Fibroblast of pulmonary artery (primary cell): ENCODE results near the gene ACYP2.
"Not testable (repeated sequence)": the region's sequence is repeated elsewhere in the genome, so short reads cannot be mapped to it uniquely, and the experiment has no call there.

Source experiments
- DNase-seq: peaks from one replicate; pipeline ENCODE4 v3.0.0-alpha.2; 2010; ENCODE audit warnings: low read depth
- H3K4me3 ChIP-seq: replicated peaks from 2 replicates; pipeline ENCODE4 v1.5.1; 2011; ENCODE audit warnings: low read depth, mild to moderate bottlenecking, control low read depth, low read length, moderate library complexity
- CTCF ChIP-seq: IDR thresholded peaks from 2 replicates; pipeline ENCODE4 v1.5.1; 2011; ENCODE audit warnings: mild to moderate bottlenecking, control low read depth, low read length, inconsistent platforms; ENCODE audit errors: missing control alignments

The ACYP2 gene

GRCh38 chr2:54115284-54116137 lies at the start of gene ACYP2:
Gene ACYP2, plus strand, starts transcription at chr2:54115615.
- peak within 1 kb of the TSS; percentile 80 for H3K4me3 ChIP-seq
- peak; percentile 27 for TF ChIP-seq CTCF
- peak; percentile 98 for DNase-seq

GRCh38 chr2:54065891-54066290 lies 49.5 kb upstream of the ACYP2 start:
- DNase-seq: no peak
- TF ChIP-seq CTCF: no peak
- H3K4me3 ChIP-seq: no peak overlapping the region

- DNase-seq: no peak
- no peak overlapping the region for H3K4me3 ChIP-seq
- TF ChIP-seq CTCF: no peak
Measured at GRCh38 chr2:54067851-54068375, 47.5 kb upstream of the ACYP2 start.

- not testable (repeated sequence) for DNase-seq
Measured at GRCh38 chr2:54072483-54072882, 42.9 kb upstream of the ACYP2 start.

GRCh38 chr2:54073796-54074195 lies 41.6 kb upstream of the ACYP2 start:
- no peak overlapping the region for H3K4me3 ChIP-seq
- no peak for TF ChIP-seq CTCF
- DNase-seq: no peak

More at GRCh38 chr2:54072483-54072882, 42.9 kb upstream of the ACYP2 start:
- not testable (repeated sequence) for H3K4me3 ChIP-seq

GRCh38 chr2:54074606-54075341 lies 40.6 kb upstream of the ACYP2 start:
- H3K4me3 ChIP-seq: no peak overlapping the region
- no peak for DNase-seq

More at GRCh38 chr2:54074606-54075341, 40.6 kb upstream of the ACYP2 start:
- TF ChIP-seq CTCF: no peak
